ENCODE results near the gene TRIM8. TPM values are rescaled to one million over a fixed set of nuclear protein-coding genes. Genes with fewer than 3 reads are reported as not detected.

Gene TRIM8
- total and polyA plus RNA-seq, 9 of the 15 experiments (the other 6 are each of a cell fraction or from before 2014, with no cell fraction given): 1.7 to 26.0 (median 9.1) TPM

- Histone ChIP-seq H3K9me3 (replicated peaks; ENCODE audit: control insufficient read depth, insufficient read depth, low read depth, low read length) (no peaks in the 10 kb centered on the region), H4K20me1 (replicated peaks; ENCODE audit: control insufficient read depth, insufficient read depth, low read length) (no peaks in the 10 kb centered on the region), H3K4me2 (ENCODE audit: insufficient read depth, low read length) (no peak overlapping the region), H3K79me2 (ENCODE audit: control insufficient read depth, insufficient read depth, low read length) (no peaks in the 10 kb centered on the region), H3K9me1 (ENCODE audit: control insufficient read depth, insufficient read depth, low read length) (no peaks in the 10 kb centered on the region), H3K36me3 (ENCODE audit: control insufficient read depth, insufficient read depth, low read length) (no peaks in the 10 kb centered on the region), H2AFZ (ENCODE audit: low read depth, low read length) (no peak overlapping the region), H3K4me3 (no peak overlapping the region), H3K27me3 (ENCODE audit: control insufficient read depth in 2 of 2, insufficient read depth in 2 of 2, low read length in 2 of 2) (no peaks in the 10 kb centered on the region), H3K27ac (ENCODE audit: extremely low read depth, low read depth, low read length) (no peak overlapping the region), H3K4me1 (replicated peaks in 1 of 2; ENCODE audit: control insufficient read depth in 2 of 2, insufficient read depth in 2 of 2, low read length in 2 of 2) (peaks cover 22 to 36% of the 10 kb centered on the region in 2 experiments), H3K9ac (ENCODE audit: insufficient read depth in 1 of 2, low read depth in 2 of 2, low read length in 2 of 2) (peak overlapping the region in 1 of 2 experiments; percentile 71; a peak in 2 of 4 replicates)
- intact Hi-C loops (cut with micrococcal nuclease): loop anchor here (5.0 kb wide), 1 partner anchor 43 kb away; the partner anchor contains the start of genes ARL3 and SFXN2
- peak; percentile 20 to 48 (median 40) for DNase-seq (ENCODE audit: extremely low read depth in 1 of 4, low spot score in 3 of 4)
- TF ChIP-seq NFATC3 (IDR thresholded peaks at IDR 0.05): no peak
- TF ChIP-seq YY1 (IDR thresholded peaks at IDR 0.05; ENCODE audit: borderline replicate concordance in 1 of 3, control insufficient read depth in 1 of 3, extremely low read depth in 1 of 3, insufficient read depth in 3 of 3, insufficient read length in 1 of 3, insufficient replicate concordance in 2 of 3, low read depth in 1 of 3, low read length in 2 of 3): no peak
- TF ChIP-seq TFAM (CRISPR knock-in tag; conservative IDR thresholded peaks at IDR 0.05): no peak
- TF ChIP-seq NFRKB (IDR thresholded peaks at IDR 0.05; ENCODE audit: low read depth): no peak
- TF ChIP-seq SMAD4 (CRISPR knock-in tag; conservative IDR thresholded peaks at IDR 0.05): no peak
- no peak for TF ChIP-seq GTF2F1 (IDR thresholded peaks at IDR 0.05; ENCODE audit: low read depth, low read length)
- TF ChIP-seq CTCF (IDR thresholded peaks at IDR 0.05 in 2 of 3, conservative IDR thresholded peaks at IDR 0.05 in 1 of 3; ENCODE audit: insufficient read depth in 2 of 3, low read depth in 1 of 3, low read length in 3 of 3): peak; percentile 23 to 66 (median 48); a peak in 4 of 6 replicates
- no peak for TF ChIP-seq HOXB6 (CRISPR knock-in tag; IDR thresholded peaks at IDR 0.05; ENCODE audit: borderline replicate concordance)
- no peak for TF ChIP-seq EP300 (IDR thresholded peaks at IDR 0.05; ENCODE audit: low read length)
- no peak for TF ChIP-seq MAZ (CRISPR knock-in tag; conservative IDR thresholded peaks at IDR 0.05 in 1 of 2, IDR thresholded peaks at IDR 0.05 in 1 of 2)
- no peak for TF ChIP-seq ZNF134 (CRISPR knock-in tag; conservative IDR thresholded peaks at IDR 0.05)
- TF ChIP-seq HBP1 (CRISPR knock-in tag; IDR thresholded peaks at IDR 0.05): no peak
- TF ChIP-seq ZBTB7A (IDR thresholded peaks at IDR 0.05; ENCODE audit: borderline replicate concordance, control insufficient read depth, low read depth, low read length): peak; percentile 91
- no peak for TF ChIP-seq ZKSCAN8 (CRISPR knock-in tag; IDR thresholded peaks at IDR 0.05)
- peak in 1 of 2 experiments; percentile 20; a peak in 2 of 4 replicates for TF ChIP-seq RAD21 (CRISPR knock-in tag; conservative IDR thresholded peaks at IDR 0.05 in 1 of 2, IDR thresholded peaks at IDR 0.05 in 1 of 2)
- TF ChIP-seq CHD4 (IDR thresholded peaks at IDR 0.05; ENCODE audit: insufficient read depth, insufficient replicate concordance, low read depth, low read length, poor library complexity, severe bottlenecking): no peak
- no TSS peak for BruUV-seq (replicated peaks)
- in situ Hi-C loops (cut with MboI): no loop called here
- CTCF ChIA-PET (ENCODE audit: low intra/inter-chr PET ratio): no interaction called here
- POLR2A ChIA-PET: interaction anchor here (1.0 to 1.4 kb wide), 3 partner anchors 11 to 16 kb away, joined by 3 to 5 read pairs (median 3); no protein-coding TSS in a partner anchor
- FAIRE-seq: no peak
- WGBS (ENCODE audit: insufficient coverage, low coverage, missing lambda C conversion rate): 69% methylated on average over 5 of the region's 7 CpGs
- peak; percentile 48 for ATAC-seq
These were observed 25.2 kb downstream of the TRIM8 start for GRCh38 chr10:102669206-102670064.
